Astrocyte (in vitro differentiated cells and primary cell): ENCODE measurements around the gene ACSM5. TPM values are rescaled to one million over a fixed set of nuclear protein-coding genes. Genes with fewer than 3 reads are reported as not detected.
"Not testable (repeated sequence)": the region's sequence is repeated elsewhere in the genome, so short reads cannot be mapped to it uniquely, and the experiment has no call there.

Experiments
- DNase-seq: peaks from one replicate; pipeline ENCODE4 v3.0.0-alpha.2; 2010; ENCODE audit warnings: low read depth
- FAIRE-seq: peaks from 2 replicates; lab custom pipeline; 2011; peaks lifted over from hg19 to GRCh38; lab: Jason Lieb, UNC
- H2AFZ ChIP-seq: 2 replicates; pipeline ENCODE4 v1.6.0; 2012; ENCODE audit warnings: low read depth, low read length, inconsistent platforms
- H3K27ac ChIP-seq: 2 replicates; pipeline ENCODE4 v1.5.1; 2011; ENCODE audit warnings: low read depth, low read length, inconsistent platforms
- H3K27me3 ChIP-seq: 2 replicates; pipeline ENCODE4 v1.6.0; 2011; ENCODE audit warnings: low read length, inconsistent platforms; ENCODE audit not compliant: insufficient read depth
- H3K36me3 ChIP-seq: 2 replicates; pipeline ENCODE4 v1.5.1; 2011; ENCODE audit warnings: low read length, inconsistent platforms; ENCODE audit not compliant: insufficient read depth
- H3K4me1 ChIP-seq: 2 replicates; pipeline ENCODE4 v1.5.1; 2011; ENCODE audit warnings: low read length, inconsistent platforms; ENCODE audit not compliant: insufficient read depth
- H3K4me2 ChIP-seq: 2 replicates; pipeline ENCODE4 v1.6.0; 2012; ENCODE audit warnings: low read length, inconsistent platforms
- H3K4me3 ChIP-seq: 2 replicates; pipeline ENCODE4 v1.5.1; 2011; ENCODE audit warnings: low read depth, mild to moderate bottlenecking, low read length, inconsistent platforms; ENCODE audit not compliant: insufficient read depth
- H3K79me2 ChIP-seq: 2 replicates; pipeline ENCODE4 v1.6.0; 2012; ENCODE audit warnings: mild to moderate bottlenecking, low read length, inconsistent platforms; ENCODE audit not compliant: insufficient read depth
- H3K9ac ChIP-seq: 2 replicates; pipeline ENCODE4 v1.6.0; 2012; ENCODE audit warnings: mild to moderate bottlenecking, low read length, inconsistent platforms
- H3K9me3 ChIP-seq: 2 replicates; pipeline ENCODE4 v1.5.1; 2012; ENCODE audit warnings: low read depth, mild to moderate bottlenecking, low read length, inconsistent platforms; ENCODE audit not compliant: insufficient read depth
- H4K20me1 ChIP-seq: 2 replicates; pipeline ENCODE4 v1.6.0; 2012; ENCODE audit warnings: low read length, inconsistent platforms; ENCODE audit not compliant: insufficient read depth
- H3K27ac Mint-ChIP-seq: one replicate; pipeline ENCODE4 v1.8.0; 2021; ENCODE audit warnings: mild to moderate bottlenecking, mixed read lengths; ENCODE audit not compliant: unreplicated experiment
- H3K27me3 Mint-ChIP-seq: one replicate; pipeline ENCODE4 v1.8.0; 2021; ENCODE audit warnings: low read depth, mixed read lengths; ENCODE audit not compliant: unreplicated experiment
- H3K36me3 Mint-ChIP-seq: one replicate; pipeline ENCODE4 v1.8.0; 2021; ENCODE audit warnings: low read depth, mixed read lengths; ENCODE audit not compliant: unreplicated experiment
- H3K4me1 Mint-ChIP-seq: one replicate; pipeline ENCODE4 v1.8.0; 2021; ENCODE audit warnings: low read depth, mixed read lengths; ENCODE audit not compliant: unreplicated experiment
- H3K4me3 Mint-ChIP-seq: one replicate; pipeline ENCODE4 v1.8.0; 2021; ENCODE audit warnings: mild to moderate bottlenecking, moderate library complexity, mixed read lengths; ENCODE audit not compliant: unreplicated experiment
- H3K9me3 Mint-ChIP-seq: one replicate; pipeline ENCODE4 v1.8.0; 2021; ENCODE audit warnings: mild to moderate bottlenecking, mixed read lengths; ENCODE audit not compliant: unreplicated experiment
- EZH2 ChIP-seq: IDR thresholded peaks from 2 replicates; pipeline ENCODE4 v1.6.1; 2012; ENCODE audit warnings: mild to moderate bottlenecking, low read length, inconsistent platforms; ENCODE audit not compliant: insufficient read depth
- total RNA-seq: library from RNA; stranded (reverse); gene quantifications from 2 replicates; pipeline ENCODE4 v1.2.1, GENCODE V29; 2021
- TF ChIP-seq, protein P1 (sequence below): IDR thresholded peaks from 2 replicates; pipeline ENCODE4 v1.5.1; 2011; ENCODE audit warnings: low read depth, mild to moderate bottlenecking, inconsistent platforms, low read length, moderate library complexity; ENCODE audit not compliant: insufficient read depth

The ACSM5 gene
- total RNA-seq, 1 donor from 2014 or later, result not detected

GRCh38 chr16:20411055-20411454, 1.7 kb downstream of the ACSM5 start:
- Histone ChIP-seq H3K36me3 (no peaks in the 10 kb centered on the region), H3K9ac (no peak overlapping the region), H3K27me3 (no peaks in the 10 kb centered on the region), H3K9me3 (no peaks in the 10 kb centered on the region), H3K79me2 (no peaks in the 10 kb centered on the region), H2AFZ (no peak overlapping the region), H3K27ac (no peak overlapping the region), H3K4me3 (no peak overlapping the region), H3K4me2 (no peak overlapping the region), H3K4me1 (no peaks in the 10 kb centered on the region), H4K20me1 (no peaks in the 10 kb centered on the region)
- no peak overlapping the region for H3K27ac Mint-ChIP-seq
- H3K9me3 Mint-ChIP-seq, result peaks cover 3% of the 10 kb centered on the region
- peaks cover 3% of the 10 kb centered on the region for H3K27me3 Mint-ChIP-seq
- no peak for FAIRE-seq
- TF ChIP-seq, protein P1, sequence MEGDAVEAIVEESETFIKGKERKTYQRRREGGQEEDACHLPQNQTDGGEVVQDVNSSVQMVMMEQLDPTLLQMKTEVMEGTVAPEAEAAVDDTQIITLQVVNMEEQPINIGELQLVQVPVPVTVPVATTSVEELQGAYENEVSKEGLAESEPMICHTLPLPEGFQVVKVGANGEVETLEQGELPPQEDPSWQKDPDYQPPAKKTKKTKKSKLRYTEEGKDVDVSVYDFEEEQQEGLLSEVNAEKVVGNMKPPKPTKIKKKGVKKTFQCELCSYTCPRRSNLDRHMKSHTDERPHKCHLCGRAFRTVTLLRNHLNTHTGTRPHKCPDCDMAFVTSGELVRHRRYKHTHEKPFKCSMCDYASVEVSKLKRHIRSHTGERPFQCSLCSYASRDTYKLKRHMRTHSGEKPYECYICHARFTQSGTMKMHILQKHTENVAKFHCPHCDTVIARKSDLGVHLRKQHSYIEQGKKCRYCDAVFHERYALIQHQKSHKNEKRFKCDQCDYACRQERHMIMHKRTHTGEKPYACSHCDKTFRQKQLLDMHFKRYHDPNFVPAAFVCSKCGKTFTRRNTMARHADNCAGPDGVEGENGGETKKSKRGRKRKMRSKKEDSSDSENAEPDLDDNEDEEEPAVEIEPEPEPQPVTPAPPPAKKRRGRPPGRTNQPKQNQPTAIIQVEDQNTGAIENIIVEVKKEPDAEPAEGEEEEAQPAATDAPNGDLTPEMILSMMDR, result no peak
- no peak for TF ChIP-seq EZH2
- peaks cover 11% of the 10 kb centered on the region for H3K4me1 Mint-ChIP-seq
- no peak for DNase-seq
- no peaks in the 10 kb centered on the region for H3K36me3 Mint-ChIP-seq
- H3K4me3 Mint-ChIP-seq, result no peak overlapping the region

- no peak overlapping the region for H2AFZ ChIP-seq
- Mint-ChIP-seq H3K4me1 (peaks cover 5% of the 10 kb centered on the region), H3K27me3 (peaks cover 3% of the 10 kb centered on the region), H3K4me3 (no peak overlapping the region), H3K27ac (no peak overlapping the region), H3K9me3 (peaks cover 3% of the 10 kb centered on the region), H3K36me3 (no peaks in the 10 kb centered on the region)
- H3K79me2 ChIP-seq, result no peaks in the 10 kb centered on the region
- no peaks in the 10 kb centered on the region for H3K36me3 ChIP-seq
- H3K4me2 ChIP-seq, result no peak overlapping the region
- H3K27ac ChIP-seq, result peak overlapping the region; percentile 19
- FAIRE-seq (no peak), DNase-seq (no peak)
- no peaks in the 10 kb centered on the region for H4K20me1 ChIP-seq
- no peaks in the 10 kb centered on the region for H3K9me3 ChIP-seq
- no peak overlapping the region for H3K4me3 ChIP-seq
- TF ChIP-seq EZH2, result no peak
- TF ChIP-seq, protein P1, result no peak
- H3K4me1 ChIP-seq, result no peaks in the 10 kb centered on the region
- no peaks in the 10 kb centered on the region for H3K27me3 ChIP-seq
- no peak overlapping the region for H3K9ac ChIP-seq
These were observed 6.2 kb downstream of the ACSM5 start for GRCh38 chr16:20415541-20415940.

- not testable (repeated sequence) for FAIRE-seq, H3K27ac Mint-ChIP-seq, DNase-seq, H2AFZ ChIP-seq, H3K27me3 ChIP-seq, H3K36me3 Mint-ChIP-seq, H3K4me1 ChIP-seq, H3K9me3 Mint-ChIP-seq, H3K79me2 ChIP-seq, H3K27me3 Mint-ChIP-seq, H3K4me2 ChIP-seq, H3K9ac ChIP-seq, H3K9me3 ChIP-seq, H3K4me3 Mint-ChIP-seq, H4K20me1 ChIP-seq, H3K27ac ChIP-seq, H3K4me3 ChIP-seq, H3K36me3 ChIP-seq
- H3K4me1 Mint-ChIP-seq, result peaks cover 11% of the 10 kb centered on the region
These were observed 9.8 kb downstream of the ACSM5 start for GRCh38 chr16:20419093-20419492.

- H3K27me3 Mint-ChIP-seq, result not testable (repeated sequence)
These were observed 12.4 kb downstream of the ACSM5 start for GRCh38 chr16:20421748-20422147.

DNA sequence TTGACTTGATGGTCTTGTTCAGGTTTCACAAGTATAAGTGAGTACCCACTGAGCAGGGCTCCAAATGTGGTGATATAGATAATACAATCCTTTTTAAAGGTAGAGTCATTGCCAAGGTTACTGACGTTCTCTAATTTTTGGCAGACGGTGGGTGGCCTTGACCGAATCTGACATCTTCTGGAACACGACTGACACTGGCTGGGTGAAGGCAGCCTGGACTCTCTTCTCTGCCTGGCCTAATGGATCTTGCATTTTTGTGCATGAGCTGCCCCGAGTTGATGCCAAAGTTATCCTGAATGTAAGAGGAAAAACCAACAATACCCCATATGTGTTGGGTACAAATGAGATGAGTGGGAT, 14.4 kb downstream of the ACSM5 start:
- not testable (repeated sequence) for H3K4me1 ChIP-seq, DNase-seq, H3K4me3 Mint-ChIP-seq, H4K20me1 ChIP-seq, H3K4me2 ChIP-seq, H3K27me3 ChIP-seq, FAIRE-seq, H3K27ac ChIP-seq, H3K79me2 ChIP-seq, H3K9me3 ChIP-seq, H3K27ac Mint-ChIP-seq, H3K27me3 Mint-ChIP-seq, H3K36me3 ChIP-seq, H2AFZ ChIP-seq, H3K36me3 Mint-ChIP-seq, H3K9me3 Mint-ChIP-seq, H3K4me3 ChIP-seq, H3K9ac ChIP-seq
- peaks cover 14% of the 10 kb centered on the region for H3K4me1 Mint-ChIP-seq

More at GRCh38 chr16:20421748-20422147, 12.4 kb downstream of the ACSM5 start:
- H3K9me3 ChIP-seq, FAIRE-seq, H3K36me3 ChIP-seq, H3K27me3 ChIP-seq, H4K20me1 ChIP-seq, H3K4me2 ChIP-seq, DNase-seq, H3K4me3 ChIP-seq, H3K4me1 Mint-ChIP-seq, H3K9me3 Mint-ChIP-seq, H3K36me3 Mint-ChIP-seq, H3K4me3 Mint-ChIP-seq, H3K79me2 ChIP-seq, H3K4me1 ChIP-seq, H2AFZ ChIP-seq, H3K27ac ChIP-seq, H3K27ac Mint-ChIP-seq, H3K9ac ChIP-seq: not testable (repeated sequence)
